K562 (cell line): Measurements from ENCODE around the gene ETV2. TPM values are rescaled to one million over a fixed set of nuclear protein-coding genes. Genes with fewer than 3 reads are reported as not detected.

Experiments used
- ATAC-seq: fragments of 200-7000 bp; cut with Tn5 transposase; 3 replicates; pipeline ENCODE4 v1.9.1; 2020; ENCODE audit warnings: moderate library complexity
- BruUV-seq: library from RNA; stranded (reverse); fragments of 400-500 nt; replicated peaks from 2 replicates; lab custom pipeline; 2021; lab: Mats Ljungman, UMichigan
- CTCF ChIA-PET: fragments of 300-600 bp; formaldehyde crosslinking; extraction: SDS; loops from one replicate; lab custom pipeline; 2021; ENCODE audit warnings: low intra/inter-chr PET ratio; lab: Yijun Ruan, JAX
- POLR2A ChIA-PET: fragments of 300-600, 350-650 bp; sonication (Branson Sonifier 250); formaldehyde crosslinking; extraction: SDS; loops from one replicate; lab custom pipeline; 2021; ENCODE audit warnings: antibody characterized with exemption, inconsistent platforms; lab: Yijun Ruan, JAX
- DNase-seq, 4 experiments: peaks; one replicate each; pipeline versions ENCODE4 v3.0.0 to v3.0.0-alpha.2; 2011 to 2018; ENCODE audit warnings: low spot score in 3 of 4, mixed read lengths in 3 of 4; ENCODE audit errors: extremely low read depth in 1 of 4
- FAIRE-seq: peaks from 2 replicates; lab custom pipeline; 2011; peaks lifted over from hg19 to GRCh38; lab: Jason Lieb, UNC
- H2AFZ ChIP-seq: 2 replicates; pipeline ENCODE4 v1.6.0; 2011; ENCODE audit warnings: low read depth, low read length, control low read depth, inconsistent platforms
- H3K27ac ChIP-seq: fragments of 200-600 bp; 3 replicates; pipeline ENCODE4 v1.8.0; 2011; ENCODE audit warnings: low read depth, mild to moderate bottlenecking, control low read depth, inconsistent platforms, low read length, moderate library complexity, mixed read lengths; ENCODE audit errors: extremely low read depth
- H3K27me3 ChIP-seq, 2 experiments: fragments of 300-600 bp in 1 of 2; 2 replicates in 1 of 2; 3 replicates in 1 of 2; pipeline versions ENCODE4 v1.6.0 to v1.8.0; 2011; ENCODE audit warnings: inconsistent platforms in 2 of 2, low read length in 2 of 2, mild to moderate bottlenecking in 1 of 2, mixed read lengths in 1 of 2, moderate library complexity in 1 of 2; ENCODE audit not compliant: control insufficient read depth in 2 of 2, insufficient read depth in 2 of 2
- H3K36me3 ChIP-seq: fragments of 300-600 bp; 3 replicates; pipeline ENCODE4 v1.8.0; 2011; ENCODE audit warnings: mild to moderate bottlenecking, low read length, inconsistent platforms; ENCODE audit not compliant: control insufficient read depth, insufficient read depth
- H3K4me1 ChIP-seq, 2 experiments: fragments of 200-600 bp in 1 of 2; replicated peaks in 1 of 2; 2 replicates in 1 of 2; 3 replicates in 1 of 2; pipeline versions ENCODE4 v1.5.1 to v1.8.0; 2011; ENCODE audit warnings: inconsistent platforms in 2 of 2, low read length in 2 of 2, mild to moderate bottlenecking in 1 of 2, mixed read lengths in 1 of 2, moderate library complexity in 1 of 2; ENCODE audit not compliant: control insufficient read depth in 2 of 2, insufficient read depth in 2 of 2
- H3K4me2 ChIP-seq: 2 replicates; pipeline ENCODE4 v1.6.1; 2011; ENCODE audit warnings: low read length, control low read depth, inconsistent platforms, mixed read lengths; ENCODE audit not compliant: insufficient read depth
- H3K4me3 ChIP-seq: fragments of 200-600 bp; sonication (generic), shearing (Covaris generic); 2 replicates; pipeline ENCODE4 v1.5.1; 2016; ENCODE audit warnings: control low read depth, inconsistent platforms
- H3K79me2 ChIP-seq: fragments of 200-600 bp; 3 replicates; pipeline ENCODE4 v1.8.0; 2011; ENCODE audit warnings: low read length, inconsistent platforms; ENCODE audit not compliant: control insufficient read depth, insufficient read depth
- H3K9ac ChIP-seq, 2 experiments: 2 replicates each; pipeline versions ENCODE4 v1.6.0 to v1.6.1; 2011; ENCODE audit warnings: low read depth in 2 of 2, low read length in 2 of 2, control low read depth in 1 of 2, inconsistent platforms in 1 of 2, mild to moderate bottlenecking in 1 of 2, mixed read lengths in 1 of 2; ENCODE audit not compliant: insufficient read depth in 1 of 2
- H3K9me1 ChIP-seq: one replicate; pipeline ENCODE4 v1.6.0; 2011; ENCODE audit warnings: inconsistent platforms, mild to moderate bottlenecking, low read length, moderate library complexity; ENCODE audit not compliant: control insufficient read depth, insufficient read depth
- H3K9me3 ChIP-seq: replicated peaks from 2 replicates; pipeline ENCODE4 v1.5.1; 2011; ENCODE audit warnings: low read depth, low read length, inconsistent platforms; ENCODE audit not compliant: control insufficient read depth, insufficient read depth
- H4K20me1 ChIP-seq: replicated peaks from 2 replicates; pipeline ENCODE4 v1.6.1; 2011; ENCODE audit warnings: low read length, inconsistent platforms, mixed read lengths; ENCODE audit not compliant: control insufficient read depth, insufficient read depth
- BRCA1 ChIP-seq, 2 experiments: fragments of 450-650 bp in 1 of 2; sonication (generic) in 1 of 2; formaldehyde crosslinking in 1 of 2; IDR thresholded peaks; 2 replicates each; pipeline versions ENCODE4 v1.5.0 to v1.6.1; 2017 to 2020; ENCODE audit warnings: mild to moderate bottlenecking in 1 of 2, missing genetic modification reagents in 1 of 2
- C11orf30 ChIP-seq: fragments of 450-650 bp; IDR thresholded peaks from 2 replicates; pipeline ENCODE4 v1.6.1; 2016; ENCODE audit warnings: low read depth, mild to moderate bottlenecking
- DPF2 ChIP-seq: fragments of 450-650 bp; IDR thresholded peaks from 2 replicates; pipeline ENCODE4 v1.6.1; 2016
- HDAC8 ChIP-seq: fragments of 450-650 bp; IDR thresholded peaks from 2 replicates; pipeline ENCODE4 v1.6.1; 2016; ENCODE audit warnings: mild to moderate bottlenecking, missing genetic modification characterization, moderate library complexity, missing compliant biosample characterization
- JUND ChIP-seq, 2 experiments: IDR thresholded peaks; 2 replicates in 1 of 2; 3 replicates in 1 of 2; pipeline ENCODE4 v1.6.1; 2011; ENCODE audit warnings: borderline replicate concordance in 2 of 2, low read depth in 2 of 2, low read length in 2 of 2, improper control_type of control experiment in 1 of 2, missing biosample characterization in 1 of 2, missing genetic modification characterization in 1 of 2, missing genetic modification reagents in 1 of 2
- MBD2 ChIP-seq: sonication (generic); IDR thresholded peaks from 2 replicates; pipeline ENCODE4 v1.6.1; 2016; ENCODE audit warnings: low read depth, borderline replicate concordance
- MEIS2 ChIP-seq: fragments of 450-650 bp; IDR thresholded peaks from 2 replicates; pipeline ENCODE4 v1.6.1; 2014; ENCODE audit warnings: mild to moderate bottlenecking; ENCODE audit not compliant: partially characterized antibody
- NFE2 ChIP-seq: IDR thresholded peaks from 2 replicates; pipeline ENCODE4 v1.6.1; 2014; ENCODE audit warnings: antibody characterized with exemption, low read depth
- POLR2AphosphoS5 ChIP-seq: IDR thresholded peaks from 2 replicates; pipeline ENCODE4 v1.6.1; 2011; ENCODE audit warnings: mild to moderate bottlenecking, low read depth, low read length, moderate library complexity; ENCODE audit not compliant: control insufficient read depth, insufficient read depth
- PRPF4 ChIP-seq: fragments of 200-400 bp; formaldehyde crosslinking; IDR thresholded peaks from one replicate; pipeline ENCODE4 v1.6.1; 2017; ENCODE audit warnings: low read length, low read depth, mild to moderate bottlenecking; ENCODE audit not compliant: insufficient read depth, poor library complexity, severe bottlenecking
- RBBP5 ChIP-seq: fragments of 200-600 bp; sonication (generic); IDR thresholded peaks from 2 replicates; pipeline ENCODE4 v1.6.1; 2012; ENCODE audit warnings: borderline replicate concordance, mild to moderate bottlenecking, low read length, control low read depth, inconsistent platforms; ENCODE audit not compliant: insufficient read depth, poor library complexity, severe bottlenecking
- SRSF3 ChIP-seq: fragments of 200-400 bp; formaldehyde crosslinking; IDR thresholded peaks from 2 replicates; pipeline ENCODE4 v1.6.1; 2016; ENCODE audit warnings: mild to moderate bottlenecking, low read length, moderate library complexity; ENCODE audit not compliant: insufficient read depth
- ZKSCAN8 ChIP-seq: fragments of 200-800 bp; sonication (Bioruptor generic); IDR thresholded peaks from 2 replicates; pipeline ENCODE4 v1.6.1; 2016; ENCODE audit warnings: missing genetic modification characterization, missing compliant biosample characterization
- ZNF12 ChIP-seq: sonication (generic); formaldehyde crosslinking; IDR thresholded peaks from 2 replicates; pipeline ENCODE4 v1.4.0; 2020; ENCODE audit warnings: mild to moderate bottlenecking, missing genetic modification reagents
- ZNF174 ChIP-seq: fragments of 250-450 bp; sonication (Bioruptor Pico); IDR thresholded peaks from 2 replicates; pipeline ENCODE4 v1.4.0; 2020; ENCODE audit warnings: mild to moderate bottlenecking
- WGBS: fragments of 100-300 bp; shearing (Covaris generic); methylation state at CpG from one replicate; pipeline ENCODE4 v1.1.6; 2016; ENCODE audit warnings: low coverage, mixed read lengths; ENCODE audit not compliant: insufficient coverage; ENCODE audit errors: missing lambda C conversion rate; 5-methylcytosine and 5-hydroxymethylcytosine counted together
- in situ Hi-C: fragments of 300-500 bp; cut with MboI; formaldehyde crosslinking; loops from 4 replicates; pipeline ENCODE4 v1.15.0; 2018; ENCODE audit warnings: inconsistent platforms, mixed read lengths
- intact Hi-C: fragments of 100-400 bp; cut with micrococcal nuclease; formaldehyde crosslinking; loops from 2 replicates; pipeline ENCODE4 v1.14.2; 2022
- polyA plus RNA-seq, 8 experiments: library from polyadenylated mRNA; depleted of rRNA in 4 of 8; stranded (reverse) in 5 of 8; unstranded in 3 of 8; fragments of >200 nt; fragmentation: Nextera tagmentation in 2 of 8; fragmentation: Illumina TruSeq in 1 of 8; extraction: Ambion mirVana in 2 of 8; extraction: Trizol in 1 of 8; gene quantifications; 2 replicates each; pipeline versions ENCODE4 v1.2.1 to v1.2.3, GENCODE V29; 2011 to 2014; ENCODE audit warnings: inconsistent platforms in 1 of 8, missing spikeins in 1 of 8
- total RNA-seq, 7 experiments: library from RNA; depleted of rRNA in 6 of 7; stranded (reverse); fragments of >200 nt in 6 of 7; fragmentation: Illumina TruSeq in 2 of 7; extraction: Trizol in 2 of 7; gene quantifications; 2 replicates each; pipeline versions ENCODE4 v1.2.1 to v1.2.3, GENCODE V29; 2011 to 2021; ENCODE audit warnings: low replicate concordance in 1 of 7
- TF ChIP-seq, protein P1 (sequence below): sonication (generic); formaldehyde crosslinking; IDR thresholded peaks from 2 replicates; pipeline ENCODE4 v1.8.0; 2022; ENCODE audit warnings: missing genetic modification reagents, mild to moderate bottlenecking, borderline replicate concordance
- TF ChIP-seq, protein P2 (sequence below): conservative IDR thresholded peaks from 2 replicates; pipeline ENCODE4 v1.6.1; 2011; ENCODE audit warnings: low read depth, mild to moderate bottlenecking, low read length; ENCODE audit not compliant: control insufficient read depth

ETV2 gene
- total and polyA plus RNA-seq, 9 of the 15 experiments (the other 6 are each of a cell fraction or from before 2014, with no cell fraction given), result 0.11 to 3.7 (median 0.55) TPM

DNA sequence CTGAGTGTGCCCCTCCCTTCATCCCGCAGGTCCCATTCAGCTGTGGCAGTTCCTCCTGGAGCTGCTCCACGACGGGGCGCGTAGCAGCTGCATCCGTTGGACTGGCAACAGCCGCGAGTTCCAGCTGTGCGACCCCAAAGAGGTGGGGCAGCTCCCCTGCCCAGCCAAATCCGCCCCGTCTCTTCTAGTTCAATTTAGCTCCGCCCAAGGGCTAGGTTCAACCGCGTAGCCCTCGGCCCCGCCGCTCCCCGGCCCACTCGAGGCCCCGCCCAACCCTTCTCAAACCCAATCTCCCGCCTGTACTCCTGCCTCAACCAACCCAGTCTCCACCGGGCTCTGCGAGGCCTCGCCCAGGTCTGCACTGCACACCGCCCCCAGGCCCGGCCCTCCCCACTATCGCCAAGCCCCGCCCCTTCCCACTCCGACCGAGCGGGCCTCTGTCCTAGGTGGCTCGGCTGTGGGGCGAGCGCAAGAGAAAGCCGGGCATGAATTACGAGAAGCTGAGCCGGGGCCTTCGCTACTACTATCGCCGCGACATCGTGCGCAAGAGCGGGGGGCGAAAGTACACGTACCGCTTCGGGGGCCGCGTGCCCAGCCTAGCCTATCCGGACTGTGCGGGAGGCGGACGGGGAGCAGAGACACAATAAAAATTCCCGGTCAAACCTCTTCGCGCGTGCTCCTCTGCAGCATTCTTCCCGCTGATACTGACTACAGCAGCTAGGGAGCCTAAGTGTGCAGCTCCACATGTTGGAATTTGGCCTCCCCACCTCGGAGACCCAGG lies 2.9 kb downstream of the ETV2 start:
- H3K4me3 ChIP-seq, result peak overlapping the region; percentile 44
- POLR2A ChIA-PET, result interaction anchor here (0.6 to 3.6 kb wide), 6 partner anchors 11 to 366 kb away, joined by 3 to 14 read pairs (median 4); no protein-coding TSS in a partner anchor
- CTCF ChIA-PET, result no interaction called here
- no TSS peak for BruUV-seq
- H3K36me3 ChIP-seq, result peaks cover 3% of the 10 kb centered on the region; the same call in 1 of the 3 replicates
- 1% methylated on average over 49 of the region's 60 CpGs for whole genome bisulfite sequencing
- no peaks in the 10 kb centered on the region for H3K9me3 ChIP-seq
- in situ Hi-C loops (no loop called here), intact Hi-C loops (loop anchor here (5.0 to 10.0 kb wide), 2 partner anchors 87 to 100 kb away; partner anchors contain the start of genes IGFLR1, LIN37, PSENEN and U2AF1L4)
- peak overlapping the region; percentile 89 for H3K27ac ChIP-seq
- peak; percentile 84 for FAIRE-seq
- peaks cover 13% of the 10 kb centered on the region for H3K79me2 ChIP-seq
- peak; percentile 91 to 98 (median 94) for DNase-seq
- peak; percentile 88 for ATAC-seq
- H2AFZ ChIP-seq, result peak overlapping the region; percentile 99
- H4K20me1 ChIP-seq, result 0 out of 2 replicates have a peak, but pooled peaks cover 4% of the 10 kb centered on the region
- peak overlapping the region; percentile 85 for H3K4me2 ChIP-seq
- peaks cover 31 to 53% of the 10 kb centered on the region in 2 experiments for H3K4me1 ChIP-seq
- H3K9me1 ChIP-seq, result no peaks in the 10 kb centered on the region
- H3K27me3 ChIP-seq, result no peaks in the 10 kb centered on the region
- peak overlapping the region; percentile 80 to 89 for H3K9ac ChIP-seq
- no peak for TF ChIP-seq RBBP5
- TF ChIP-seq MEIS2, result no peak
- peak; percentile 43; the same call in 1 of the 2 replicates for TF ChIP-seq POLR2AphosphoS5
- TF ChIP-seq ZKSCAN8 (CRISPR knock-in tag), result no peak
- no peak; the same call in 1 of the 2 replicates for TF ChIP-seq MBD2
- TF ChIP-seq NFE2, result no peak
- no peak for TF ChIP-seq PRPF4
- TF ChIP-seq, protein P1, sequence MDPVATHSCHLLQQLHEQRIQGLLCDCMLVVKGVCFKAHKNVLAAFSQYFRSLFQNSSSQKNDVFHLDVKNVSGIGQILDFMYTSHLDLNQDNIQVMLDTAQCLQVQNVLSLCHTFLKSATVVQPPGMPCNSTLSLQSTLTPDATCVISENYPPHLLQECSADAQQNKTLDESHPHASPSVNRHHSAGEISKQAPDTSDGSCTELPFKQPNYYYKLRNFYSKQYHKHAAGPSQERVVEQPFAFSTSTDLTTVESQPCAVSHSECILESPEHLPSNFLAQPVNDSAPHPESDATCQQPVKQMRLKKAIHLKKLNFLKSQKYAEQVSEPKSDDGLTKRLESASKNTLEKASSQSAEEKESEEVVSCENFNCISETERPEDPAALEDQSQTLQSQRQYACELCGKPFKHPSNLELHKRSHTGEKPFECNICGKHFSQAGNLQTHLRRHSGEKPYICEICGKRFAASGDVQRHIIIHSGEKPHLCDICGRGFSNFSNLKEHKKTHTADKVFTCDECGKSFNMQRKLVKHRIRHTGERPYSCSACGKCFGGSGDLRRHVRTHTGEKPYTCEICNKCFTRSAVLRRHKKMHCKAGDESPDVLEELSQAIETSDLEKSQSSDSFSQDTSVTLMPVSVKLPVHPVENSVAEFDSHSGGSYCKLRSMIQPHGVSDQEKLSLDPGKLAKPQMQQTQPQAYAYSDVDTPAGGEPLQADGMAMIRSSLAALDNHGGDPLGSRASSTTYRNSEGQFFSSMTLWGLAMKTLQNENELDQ (CRISPR knock-in tag), result no peak
- no peak for TF ChIP-seq ZNF174
- TF ChIP-seq C11orf30, result no peak
- TF ChIP-seq BRCA1 (IDR thresholded peaks at IDR 0.05), result no peak
- TF ChIP-seq BRCA1 (CRISPR knock-in tag; IDR thresholded peaks at IDR 0.05), result no peak
- no peak for TF ChIP-seq HDAC8 (tag)
- TF ChIP-seq JUND (IDR thresholded peaks at IDR 0.05; ENCODE audit: borderline replicate concordance, low read depth, low read length), result no peak
- no peak for TF ChIP-seq JUND (tag; IDR thresholded peaks at IDR 0.05; ENCODE audit: borderline replicate concordance, low read depth, low read length)
- TF ChIP-seq DPF2, result no peak
- TF ChIP-seq, protein P2, sequence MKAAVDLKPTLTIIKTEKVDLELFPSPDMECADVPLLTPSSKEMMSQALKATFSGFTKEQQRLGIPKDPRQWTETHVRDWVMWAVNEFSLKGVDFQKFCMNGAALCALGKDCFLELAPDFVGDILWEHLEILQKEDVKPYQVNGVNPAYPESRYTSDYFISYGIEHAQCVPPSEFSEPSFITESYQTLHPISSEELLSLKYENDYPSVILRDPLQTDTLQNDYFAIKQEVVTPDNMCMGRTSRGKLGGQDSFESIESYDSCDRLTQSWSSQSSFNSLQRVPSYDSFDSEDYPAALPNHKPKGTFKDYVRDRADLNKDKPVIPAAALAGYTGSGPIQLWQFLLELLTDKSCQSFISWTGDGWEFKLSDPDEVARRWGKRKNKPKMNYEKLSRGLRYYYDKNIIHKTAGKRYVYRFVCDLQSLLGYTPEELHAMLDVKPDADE, result 0 out of 2 replicates have a peak, but pooled peaks have one; percentile 11
- TF ChIP-seq SRSF3, result no peak
- TF ChIP-seq ZNF12 (CRISPR knock-in tag), result 0 out of 2 replicates have a peak, but pooled peaks have one; percentile 81
